Measurements from ENCODE around the gene STAG1.
"Not testable (repeated sequence)": the region's sequence is repeated elsewhere in the genome, so short reads cannot be mapped to it uniquely, and the experiment has no call there.

The STAG1 gene

GRCh38 chr3:136698361-136698760, 53.8 kb downstream of the STAG1 start:
- no peak for DNase-seq

- DNase-seq = no peak
These were observed 55.4 kb downstream of the STAG1 start for GRCh38 chr3:136696797-136697196.

GRCh38 chr3:136694321-136694720, 57.9 kb downstream of the STAG1 start:
- peak; percentile 3 for DNase-seq

- peak; percentile 3 for DNase-seq
These were observed 61.6 kb downstream of the STAG1 start for GRCh38 chr3:136690599-136690998.

- no peak for DNase-seq
These were observed 66.3 kb downstream of the STAG1 start for GRCh38 chr3:136685882-136686281.

GRCh38 chr3:136682740-136683312, 69.4 kb downstream of the STAG1 start:
- DNase-seq = no peak

- no peak for DNase-seq
These were observed 73.2 kb downstream of the STAG1 start for GRCh38 chr3:136678981-136679380.

GRCh38 chr3:136676009-136676408, 76.2 kb downstream of the STAG1 start:
- no peak for DNase-seq

- DNase-seq = no peak
These were observed 76.9 kb downstream of the STAG1 start for GRCh38 chr3:136675150-136675858.

GRCh38 chr3:136672457-136672856, 79.7 kb downstream of the STAG1 start:
- no peak for DNase-seq

GRCh38 chr3:136671921-136672320, 80.3 kb downstream of the STAG1 start:
- DNase-seq = no peak

- DNase-seq = no peak
These were observed 82.0 kb downstream of the STAG1 start for GRCh38 chr3:136670166-136670565.

- no peak for DNase-seq
These were observed 85.1 kb downstream of the STAG1 start for GRCh38 chr3:136667081-136667480.

GRCh38 chr3:136666301-136666700, 85.9 kb downstream of the STAG1 start:
- DNase-seq = not testable (repeated sequence)

- no peak for DNase-seq
These were observed 87.4 kb downstream of the STAG1 start for GRCh38 chr3:136664771-136665170.

- DNase-seq = no peak
These were observed 90.9 kb downstream of the STAG1 start for GRCh38 chr3:136661282-136661681.

GRCh38 chr3:136658946-136659682, 93.1 kb downstream of the STAG1 start:
- DNase-seq = no peak

GRCh38 chr3:136657526-136657925, 94.7 kb downstream of the STAG1 start:
- no peak for DNase-seq

- DNase-seq = no peak
These were observed 98.5 kb downstream of the STAG1 start for GRCh38 chr3:136653628-136654027.

- DNase-seq = no peak
These were observed 100.6 kb downstream of the STAG1 start for GRCh38 chr3:136651581-136651980.

- no peak for DNase-seq
These were observed 101.7 kb downstream of the STAG1 start for GRCh38 chr3:136650461-136650860.

GRCh38 chr3:136645915-136646314, 106.3 kb downstream of the STAG1 start:
- no peak for DNase-seq

- DNase-seq = no peak
These were observed 108.0 kb downstream of the STAG1 start for GRCh38 chr3:136644212-136644611.

- not testable (repeated sequence) for DNase-seq
These were observed 108.8 kb downstream of the STAG1 start for GRCh38 chr3:136643380-136643779.
